HepG2 (cell line): Measurements from ENCODE around the gene NEAT1. TPM values are rescaled to one million over a fixed set of nuclear protein-coding genes. Genes with fewer than 3 reads are reported as not detected.

Experiments used
- ATAC-seq: fragments of 200-7000 bp; cut with Tn5 transposase; 3 replicates; pipeline ENCODE4 v1.9.1; 2020; ENCODE audit warnings: mild to moderate bottlenecking, moderate library complexity
- BruUV-seq: library from RNA; stranded (reverse); fragments of 400-500 nt; replicated peaks from 2 replicates; lab custom pipeline; 2021; lab: Mats Ljungman, UMichigan
- CTCF ChIA-PET: fragments of 300-600 bp; formaldehyde crosslinking; extraction: SDS; loops from one replicate; lab custom pipeline; 2021; ENCODE audit warnings: low total read pairs, inconsistent platforms, low intra/inter-chr PET ratio; lab: Yijun Ruan, JAX
- POLR2A ChIA-PET: fragments of 350-600 bp; sonication (Branson Sonifier 250); formaldehyde crosslinking; loops from one replicate; lab custom pipeline; 2020; ENCODE audit warnings: antibody characterized with exemption, inconsistent platforms; lab: Yijun Ruan, JAX
- DNase-seq: peaks from one replicate; pipeline ENCODE4 v3.0.0-alpha.2; 2015; ENCODE audit warnings: low spot score
- FAIRE-seq: peaks from 3 replicates; lab custom pipeline; 2011; peaks lifted over from hg19 to GRCh38; lab: Jason Lieb, UNC
- H2AFZ ChIP-seq: one replicate; pipeline ENCODE4 v1.6.1; 2011; ENCODE audit warnings: low read length, inconsistent platforms
- H3K27ac ChIP-seq: fragments of 300-600 bp; 3 replicates; pipeline ENCODE4 v1.8.0; 2011; ENCODE audit warnings: mixed run types, mild to moderate bottlenecking, mixed read lengths, low read length, inconsistent platforms; ENCODE audit not compliant: insufficient read depth; ENCODE audit errors: extremely low read length
- H3K27me3 ChIP-seq, 2 experiments: fragments of 200-600 bp in 1 of 2; 2 replicates in 1 of 2; 3 replicates in 1 of 2; pipeline versions ENCODE4 v1.6.0 to v1.8.0; 2011; ENCODE audit warnings: low read length in 2 of 2, mild to moderate bottlenecking in 2 of 2, moderate library complexity in 2 of 2, inconsistent platforms in 1 of 2; ENCODE audit not compliant: insufficient read depth in 2 of 2, control insufficient read depth in 1 of 2
- H3K36me3 ChIP-seq, 2 experiments: fragments of 200-600 bp in 1 of 2; replicated peaks in 1 of 2; 2 replicates in 1 of 2; 3 replicates in 1 of 2; pipeline versions ENCODE4 v1.5.1 to v1.8.0; 2011; ENCODE audit warnings: low read length in 2 of 2, inconsistent platforms in 1 of 2; ENCODE audit not compliant: insufficient read depth in 2 of 2, control insufficient read depth in 1 of 2
- H3K4me1 ChIP-seq: 2 replicates; pipeline ENCODE4 v1.5.1; 2012; ENCODE audit warnings: low read length, inconsistent platforms; ENCODE audit not compliant: insufficient read depth
- H3K4me2 ChIP-seq: 2 replicates; pipeline ENCODE4 v1.6.0; 2011; ENCODE audit warnings: low read depth, low read length, inconsistent platforms
- H3K4me3 ChIP-seq, 3 experiments: fragments of 200-600 bp in 1 of 3; sonication (generic), shearing (Covaris generic) in 1 of 3; replicated peaks in 1 of 3; 2 replicates each; pipeline ENCODE4 v1.5.1; 2011 to 2016; ENCODE audit warnings: low read length in 3 of 3, inconsistent platforms in 2 of 3, low read depth in 2 of 3, mild to moderate bottlenecking in 2 of 3, control low read depth in 1 of 3, mixed read lengths in 1 of 3; ENCODE audit not compliant: insufficient read depth in 1 of 3
- H3K79me2 ChIP-seq: one replicate; pipeline ENCODE4 v1.6.1; 2011; ENCODE audit warnings: low read length, inconsistent platforms; ENCODE audit not compliant: insufficient read depth
- H3K9ac ChIP-seq: 2 replicates; pipeline ENCODE4 v1.6.0; 2011; ENCODE audit warnings: mild to moderate bottlenecking, low read depth, low read length, inconsistent platforms; ENCODE audit not compliant: insufficient read depth
- H3K9me3 ChIP-seq: 2 replicates; pipeline ENCODE4 v1.5.1; 2012; ENCODE audit warnings: mild to moderate bottlenecking, low read length
- H4K20me1 ChIP-seq: 2 replicates; pipeline ENCODE4 v1.6.0; 2011; ENCODE audit warnings: inconsistent platforms, mild to moderate bottlenecking, low read length, moderate library complexity; ENCODE audit not compliant: insufficient read depth
- HBP1 ChIP-seq: IDR thresholded peaks from 2 replicates; pipeline ENCODE4 v1.6.1; 2016; ENCODE audit warnings: low read depth, control low read depth
- JUND ChIP-seq: sonication (generic); formaldehyde crosslinking; IDR thresholded peaks from 2 replicates; pipeline ENCODE4 v1.8.0; 2022; ENCODE audit warnings: mild to moderate bottlenecking, missing genetic modification reagents
- NFIB ChIP-seq: sonication (generic); formaldehyde crosslinking; IDR thresholded peaks from 2 replicates; pipeline ENCODE4 v1.9.0; 2021; ENCODE audit warnings: missing genetic modification reagents, mild to moderate bottlenecking, borderline replicate concordance
- PHF8 ChIP-seq: sonication (generic); formaldehyde crosslinking; IDR thresholded peaks from 2 replicates; pipeline ENCODE4 v1.5.0; 2020; ENCODE audit warnings: missing genetic modification reagents
- PRDM10 ChIP-seq: sonication (generic); formaldehyde crosslinking; IDR thresholded peaks from 2 replicates; pipeline ENCODE4 v1.4.0; 2020; ENCODE audit warnings: low read depth, missing genetic modification reagents
- SCMH1 ChIP-seq: sonication (generic); formaldehyde crosslinking; IDR thresholded peaks from 2 replicates; pipeline ENCODE4 v1.9.0; 2021; ENCODE audit warnings: missing genetic modification reagents, mild to moderate bottlenecking, borderline replicate concordance
- SP4 ChIP-seq: sonication (generic); formaldehyde crosslinking; IDR thresholded peaks from 2 replicates; pipeline ENCODE4 v1.8.1; 2023; ENCODE audit warnings: mild to moderate bottlenecking, missing genetic modification reagents
- ZFX ChIP-seq: sonication (generic); formaldehyde crosslinking; IDR thresholded peaks from 2 replicates; pipeline ENCODE4 v1.4.0; 2020; ENCODE audit warnings: mild to moderate bottlenecking, low read depth, missing genetic modification reagents, moderate library complexity
- ZNF296 ChIP-seq: sonication (generic); formaldehyde crosslinking; conservative IDR thresholded peaks from 2 replicates; pipeline ENCODE4 v1.5.0; 2020; ENCODE audit warnings: mild to moderate bottlenecking, missing genetic modification reagents
- ZNF362 ChIP-seq: sonication (generic); formaldehyde crosslinking; IDR thresholded peaks from 2 replicates; pipeline ENCODE4 v1.4.0; 2020; ENCODE audit warnings: missing genetic modification reagents, mild to moderate bottlenecking, borderline replicate concordance
- WGBS: methylation state at CpG from one replicate; pipeline ENCODE4 v1.1.6; 2017; ENCODE audit warnings: low lambda C conversion rate; 5-methylcytosine and 5-hydroxymethylcytosine counted together
- in situ Hi-C: cut with HindIII; loops from 2 replicates; pipeline ENCODE4 v1.10.0; 2017; ENCODE audit warnings: low pct_unique_long_range_greater_than_20kb; ENCODE audit not compliant: extremely low pct_ligation_motif_present
- intact Hi-C: fragments of 100-400 bp; cut with micrococcal nuclease; formaldehyde crosslinking; loops from one replicate; pipeline ENCODE4 v1.10.0; 2022; ENCODE audit not compliant: unreplicated experiment
- polyA plus RNA-seq, 8 experiments: library from polyadenylated mRNA; depleted of rRNA in 3 of 8; stranded (reverse) in 7 of 8; unstranded in 1 of 8; fragments of >200 nt; fragmentation: Illumina TruSeq in 4 of 8; extraction: Trizol in 4 of 8; gene quantifications; 2 replicates each; pipeline versions ENCODE4 v1.2.1 to v1.2.3, GENCODE V29; 2011 to 2016; ENCODE audit warnings: low read depth in 4 of 8, missing spikeins in 1 of 8, mixed read lengths in 1 of 8; ENCODE audit not compliant: insufficient read depth in 1 of 8
- total RNA-seq, 5 experiments: library from RNA; depleted of rRNA; stranded (reverse); fragments of >200 nt; fragmentation: Illumina TruSeq; extraction: Trizol; gene quantifications; 2 replicates each; pipeline ENCODE4 v1.2.3, GENCODE V29; 2016; ENCODE audit warnings: low read depth in 1 of 5

Gene NEAT1
- total and polyA plus RNA-seq, 2 of the 13 experiments (the other 11 are each of a cell fraction or from before 2014, with no cell fraction given), result 20.5 to 41.2 TPM

GRCh38 chr11:65470433-65471049, 47.9 kb downstream of the NEAT1 start:
- Histone ChIP-seq H3K27me3 (no peaks in the 10 kb centered on the region), H3K4me3 (peak overlapping the region in 2 of 3 experiments; percentile 3 to 13; a peak in 2 of 6 replicates), H4K20me1 (no peaks in the 10 kb centered on the region), H3K9me3 (no peaks in the 10 kb centered on the region), H3K4me2 (peak overlapping the region; percentile 93), H3K27ac (no peak overlapping the region), H3K9ac (peak overlapping the region; percentile 23), H3K79me2 (peaks cover 2% of the 10 kb centered on the region), H3K36me3 (no peaks in the 10 kb centered on the region), H2AFZ (no peak overlapping the region), H3K4me1 (peaks cover 60% of the 10 kb centered on the region)
- CTCF ChIA-PET, result interaction anchor here (1.8 to 2.2 kb wide), 2 partner anchors 40 to 54 kb away, joined by 9 to 13 read pairs; no protein-coding TSS in a partner anchor
- 23% methylated on average over 7 of the region's 8 CpGs for WGBS
- BruUV-seq, result no TSS peak
- in situ Hi-C loops (loop anchor here (5.0 kb wide), 1 partner anchor 37 kb away; no protein-coding TSS in a partner anchor), intact Hi-C loops (loop anchor here (2.0 kb wide), 1 partner anchor 40 kb away; no protein-coding TSS in a partner anchor)
- POLR2A ChIA-PET, result interaction anchor here (1.3 to 17.5 kb wide), 11 partner anchors 9 to 136 kb away, joined by 3 to 1590 read pairs (median 7); partner anchors contain the start of genes DPF2, MALAT1, NEAT1 and SCYL1
- FAIRE-seq (no peak), DNase-seq (no peak), ATAC-seq (peak; percentile 50)
- TF ChIP-seq JUND (no peak), PRDM10 (CRISPR knock-in tag) (0 out of 2 replicates have a peak, but pooled peaks have one; percentile 33), SP4 (CRISPR knock-in tag) (no peak), PHF8 (no peak), ZFX (CRISPR knock-in tag) (peak; percentile 12; the same call in 1 of the 2 replicates), SCMH1 (CRISPR knock-in tag) (no peak), HBP1 (CRISPR knock-in tag) (no peak), NFIB (no peak), ZNF362 (CRISPR knock-in tag) (0 out of 2 replicates have a peak, but pooled peaks have one; percentile 12), ZNF296 (CRISPR knock-in tag) (no peak)
